ENCODE data around the gene MAP4.

DNA sequence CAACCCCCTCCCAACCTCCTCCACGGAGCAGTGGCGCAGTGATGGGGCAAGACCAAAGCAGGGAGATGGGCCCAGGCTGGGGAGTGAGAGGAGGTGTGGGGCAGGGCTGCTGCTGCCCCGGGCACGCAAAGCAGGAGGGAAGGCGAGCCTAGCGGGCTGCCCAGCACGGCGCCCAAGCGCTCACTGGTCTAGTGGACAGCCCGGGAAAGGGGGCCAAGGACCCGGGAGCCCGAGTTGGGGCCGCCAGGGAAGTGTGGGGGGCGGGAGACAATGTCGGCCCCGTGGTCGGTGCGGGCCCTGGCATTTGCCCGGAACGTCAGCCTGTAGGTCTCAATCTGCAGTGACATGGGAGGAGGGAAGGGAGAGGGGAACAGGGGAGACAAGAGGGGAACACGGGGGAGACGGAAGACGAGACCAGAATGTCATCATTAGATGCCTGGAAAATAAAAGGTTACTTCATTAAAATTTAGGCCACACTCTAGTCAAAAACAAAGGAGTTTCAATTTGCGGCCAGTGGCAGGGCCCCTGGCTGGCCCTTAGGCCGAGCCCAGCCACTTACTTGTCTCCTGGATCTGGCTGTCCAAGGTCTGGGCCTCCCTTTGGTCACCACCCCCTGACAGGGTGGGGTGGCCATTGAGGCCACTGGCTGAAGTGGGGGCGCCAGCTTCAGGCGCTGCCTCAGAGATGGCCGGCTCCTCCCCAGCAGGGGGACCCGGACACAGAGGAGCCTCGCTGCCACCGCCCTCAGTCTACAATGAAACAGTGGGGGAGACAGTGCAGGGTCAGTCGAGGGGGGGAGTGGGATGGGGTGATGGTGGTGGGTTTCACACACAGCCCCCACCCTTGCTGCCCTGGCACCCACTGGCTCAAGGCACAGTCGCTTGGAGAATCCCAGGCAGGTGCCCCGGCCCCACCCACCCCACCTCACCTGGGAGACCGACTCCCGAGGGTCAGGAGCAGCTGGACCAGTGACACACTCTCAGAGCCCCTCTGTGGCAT is 163.3 kb downstream of the MAP4 start:
- TF ChIP-seq, protein P1, sequence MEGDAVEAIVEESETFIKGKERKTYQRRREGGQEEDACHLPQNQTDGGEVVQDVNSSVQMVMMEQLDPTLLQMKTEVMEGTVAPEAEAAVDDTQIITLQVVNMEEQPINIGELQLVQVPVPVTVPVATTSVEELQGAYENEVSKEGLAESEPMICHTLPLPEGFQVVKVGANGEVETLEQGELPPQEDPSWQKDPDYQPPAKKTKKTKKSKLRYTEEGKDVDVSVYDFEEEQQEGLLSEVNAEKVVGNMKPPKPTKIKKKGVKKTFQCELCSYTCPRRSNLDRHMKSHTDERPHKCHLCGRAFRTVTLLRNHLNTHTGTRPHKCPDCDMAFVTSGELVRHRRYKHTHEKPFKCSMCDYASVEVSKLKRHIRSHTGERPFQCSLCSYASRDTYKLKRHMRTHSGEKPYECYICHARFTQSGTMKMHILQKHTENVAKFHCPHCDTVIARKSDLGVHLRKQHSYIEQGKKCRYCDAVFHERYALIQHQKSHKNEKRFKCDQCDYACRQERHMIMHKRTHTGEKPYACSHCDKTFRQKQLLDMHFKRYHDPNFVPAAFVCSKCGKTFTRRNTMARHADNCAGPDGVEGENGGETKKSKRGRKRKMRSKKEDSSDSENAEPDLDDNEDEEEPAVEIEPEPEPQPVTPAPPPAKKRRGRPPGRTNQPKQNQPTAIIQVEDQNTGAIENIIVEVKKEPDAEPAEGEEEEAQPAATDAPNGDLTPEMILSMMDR (IDR thresholded peaks at IDR 0.05; ENCODE audit: insufficient read depth, low read depth, low read length) = no peak
- no peak for TF ChIP-seq EZH2 (IDR thresholded peaks at IDR 0.05; ENCODE audit: insufficient read depth, low read length)

Data from astrocyte (in vitro differentiated cells and primary cell).